Measurements from ENCODE around the gene GOPC.

DNA sequence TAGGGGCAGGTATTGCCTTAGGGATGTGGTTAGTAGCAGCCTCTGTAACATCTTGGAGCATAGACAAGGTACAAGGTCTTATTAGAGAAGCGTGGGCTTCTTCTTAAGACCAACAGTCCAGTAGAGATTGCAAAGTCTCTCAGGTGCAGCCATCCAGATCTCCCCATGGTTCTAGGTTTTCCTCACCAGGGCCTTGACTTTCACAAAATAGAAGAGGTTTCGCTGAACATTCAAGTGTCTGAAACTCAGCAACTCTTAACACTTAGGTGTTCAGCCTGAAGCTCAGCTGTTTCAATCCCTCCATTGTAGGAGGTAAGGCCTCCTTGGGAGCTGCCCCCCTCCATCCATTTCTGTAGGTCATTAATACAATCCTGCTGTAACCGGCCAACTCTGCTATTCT, 44.4 kb downstream of the GOPC start:
- TF ChIP-seq, protein P1, sequence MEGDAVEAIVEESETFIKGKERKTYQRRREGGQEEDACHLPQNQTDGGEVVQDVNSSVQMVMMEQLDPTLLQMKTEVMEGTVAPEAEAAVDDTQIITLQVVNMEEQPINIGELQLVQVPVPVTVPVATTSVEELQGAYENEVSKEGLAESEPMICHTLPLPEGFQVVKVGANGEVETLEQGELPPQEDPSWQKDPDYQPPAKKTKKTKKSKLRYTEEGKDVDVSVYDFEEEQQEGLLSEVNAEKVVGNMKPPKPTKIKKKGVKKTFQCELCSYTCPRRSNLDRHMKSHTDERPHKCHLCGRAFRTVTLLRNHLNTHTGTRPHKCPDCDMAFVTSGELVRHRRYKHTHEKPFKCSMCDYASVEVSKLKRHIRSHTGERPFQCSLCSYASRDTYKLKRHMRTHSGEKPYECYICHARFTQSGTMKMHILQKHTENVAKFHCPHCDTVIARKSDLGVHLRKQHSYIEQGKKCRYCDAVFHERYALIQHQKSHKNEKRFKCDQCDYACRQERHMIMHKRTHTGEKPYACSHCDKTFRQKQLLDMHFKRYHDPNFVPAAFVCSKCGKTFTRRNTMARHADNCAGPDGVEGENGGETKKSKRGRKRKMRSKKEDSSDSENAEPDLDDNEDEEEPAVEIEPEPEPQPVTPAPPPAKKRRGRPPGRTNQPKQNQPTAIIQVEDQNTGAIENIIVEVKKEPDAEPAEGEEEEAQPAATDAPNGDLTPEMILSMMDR (IDR thresholded peaks at IDR 0.05; ENCODE audit: low read depth, low read length): no peak
- no peak for TF ChIP-seq EZH2phosphoT487 (IDR thresholded peaks at IDR 0.05; ENCODE audit: low read depth)

Measured in OCI-LY3 (cell line).